Measurements from ENCODE around the gene EIPR1.

Gene EIPR1

DNA sequence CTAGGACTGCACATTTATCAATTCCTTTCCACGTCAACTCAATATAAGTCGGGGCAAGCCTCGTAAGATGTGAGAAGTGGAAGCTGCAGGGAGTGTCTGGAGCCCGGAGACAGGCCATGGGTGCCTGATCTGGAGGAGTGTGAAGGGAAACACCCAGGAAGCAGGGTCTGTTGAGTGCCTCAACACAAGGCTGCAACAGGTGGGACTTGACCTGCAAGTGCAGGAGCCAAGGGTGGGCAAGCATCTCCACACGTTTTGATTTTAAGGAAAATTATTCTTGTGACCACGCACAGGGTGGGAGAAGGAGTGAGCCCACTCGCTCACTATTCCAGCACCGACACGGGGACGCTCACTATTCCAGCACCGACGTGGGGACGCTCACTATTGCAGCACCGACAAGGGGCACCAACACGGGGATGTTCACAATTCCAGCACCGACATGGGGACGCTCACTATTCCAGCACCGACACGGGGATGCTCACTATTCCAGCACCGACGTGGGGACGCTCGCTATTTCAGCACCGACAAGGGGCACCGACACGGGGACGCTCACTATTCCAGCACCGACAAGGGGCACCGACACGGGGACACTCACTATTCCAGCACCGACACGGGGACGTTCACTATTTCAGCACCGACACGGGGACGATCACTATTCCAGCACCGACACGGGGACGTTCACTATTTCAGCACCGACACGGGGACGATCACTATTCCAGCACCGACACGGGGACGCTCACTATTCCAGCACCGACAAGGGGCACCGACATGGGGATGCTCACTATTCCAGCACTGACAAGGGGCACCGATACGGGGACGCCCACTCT lies 197.3 kb downstream of the EIPR1 start:
- DNase-seq (ENCODE audit: low read depth in 2 of 3, low spot score in 1 of 3): no peak

DNA sequence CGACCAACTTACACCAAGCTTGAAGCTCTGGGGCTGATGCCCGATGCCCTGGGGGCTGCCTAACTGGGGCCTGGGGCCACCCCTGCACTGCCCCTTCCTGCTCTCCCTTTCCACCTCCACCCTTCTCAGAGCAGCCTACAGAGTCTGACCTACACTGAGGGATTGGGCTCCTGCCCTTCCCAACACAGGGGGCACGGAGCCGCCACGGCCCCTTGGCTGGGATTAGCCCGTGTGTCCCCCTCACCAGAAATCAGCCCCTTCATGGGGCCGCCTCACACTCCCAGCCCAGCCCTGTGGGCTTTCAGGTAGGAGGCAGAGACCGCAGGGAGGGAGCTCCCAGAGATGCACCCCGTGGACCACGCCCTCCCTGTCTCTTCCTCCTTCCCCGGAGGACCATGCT lies 198.0 kb downstream of the EIPR1 start:
- no peak for DNase-seq (ENCODE audit: low read depth in 2 of 3, low spot score in 1 of 3)

DNA sequence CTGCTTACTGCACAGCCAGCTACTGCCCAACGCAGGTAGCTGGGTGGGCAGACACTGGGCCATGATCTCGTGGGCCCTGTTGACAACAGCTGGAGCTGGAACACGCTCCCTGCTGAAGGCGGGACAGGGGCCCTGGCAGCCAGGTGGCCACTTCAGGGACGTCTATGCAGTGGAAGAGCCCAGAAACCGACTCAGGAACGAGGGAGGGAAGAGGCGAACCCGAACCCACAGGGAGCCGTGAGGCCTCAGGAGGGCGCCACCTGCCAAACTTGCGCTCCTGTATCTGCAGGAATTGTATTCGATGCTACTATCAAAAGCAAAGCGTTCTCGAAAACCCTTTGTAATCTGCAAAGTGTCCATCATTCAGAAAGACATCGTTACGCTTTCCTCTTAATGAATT lies 198.4 kb downstream of the EIPR1 start:
- DNase-seq (ENCODE audit: low read depth in 2 of 3, low spot score in 1 of 3): peak in 2 of 3 donors; percentile 16 to 18

DNA sequence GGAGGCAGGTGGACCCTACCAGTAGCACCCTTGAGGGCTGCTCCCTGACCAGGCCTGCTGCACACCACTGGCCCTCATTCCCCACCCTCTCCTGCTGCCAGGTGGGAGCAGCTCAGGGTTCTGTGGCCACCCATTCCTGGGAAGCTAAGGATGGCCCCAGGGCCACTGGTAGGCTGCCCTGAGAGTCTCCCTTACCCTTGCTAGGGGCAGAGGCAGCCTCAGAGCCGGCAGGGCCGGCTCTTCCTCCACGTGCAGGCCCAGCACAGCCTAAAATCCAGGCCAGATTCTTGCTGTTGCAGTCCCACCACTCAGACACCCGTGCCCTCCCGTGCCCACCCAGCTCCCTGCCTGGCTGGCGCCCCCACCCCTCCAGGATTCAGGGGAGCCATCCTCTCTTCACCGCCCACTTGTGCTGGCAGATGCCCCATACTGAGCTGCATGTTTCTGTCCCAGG lies 199.0 kb downstream of the EIPR1 start:
- DNase-seq (ENCODE audit: low read depth in 2 of 3, low spot score in 1 of 3): no peak

DNA sequence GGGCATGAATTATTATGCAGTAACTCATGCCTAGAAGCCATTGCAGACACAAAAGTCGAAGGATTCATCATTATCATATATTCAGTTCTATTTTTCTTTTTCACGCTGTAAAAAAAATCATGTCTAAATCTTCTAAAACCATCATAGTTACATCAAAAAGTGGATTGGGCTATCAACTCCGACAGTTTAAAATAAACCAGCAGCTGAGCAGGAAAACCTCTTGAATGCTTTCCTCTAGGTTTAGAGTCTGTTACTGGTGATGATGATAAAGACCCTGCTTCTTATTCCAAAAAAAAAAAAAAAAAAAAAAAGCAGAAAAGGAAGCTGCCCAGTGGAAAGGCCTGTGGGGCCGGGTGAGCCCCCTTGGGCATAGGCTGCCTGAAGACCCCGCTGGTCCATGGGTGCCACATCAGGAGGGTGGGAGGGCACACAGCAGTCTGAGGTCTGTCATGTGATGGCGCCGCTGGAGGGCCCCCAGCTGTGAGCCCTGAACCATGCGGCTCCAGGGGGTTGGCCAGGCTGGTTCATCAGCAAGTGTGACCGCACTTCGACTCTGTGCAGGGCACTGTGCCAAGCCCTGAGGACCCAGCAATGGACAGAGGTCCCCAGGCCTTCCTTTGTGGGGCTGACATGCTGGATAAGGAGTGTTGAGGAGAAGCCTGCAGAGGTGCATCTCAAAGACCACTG lies 199.6 kb downstream of the EIPR1 start:
- no peak for DNase-seq (ENCODE audit: low read depth in 2 of 3, low spot score in 1 of 3)

DNA sequence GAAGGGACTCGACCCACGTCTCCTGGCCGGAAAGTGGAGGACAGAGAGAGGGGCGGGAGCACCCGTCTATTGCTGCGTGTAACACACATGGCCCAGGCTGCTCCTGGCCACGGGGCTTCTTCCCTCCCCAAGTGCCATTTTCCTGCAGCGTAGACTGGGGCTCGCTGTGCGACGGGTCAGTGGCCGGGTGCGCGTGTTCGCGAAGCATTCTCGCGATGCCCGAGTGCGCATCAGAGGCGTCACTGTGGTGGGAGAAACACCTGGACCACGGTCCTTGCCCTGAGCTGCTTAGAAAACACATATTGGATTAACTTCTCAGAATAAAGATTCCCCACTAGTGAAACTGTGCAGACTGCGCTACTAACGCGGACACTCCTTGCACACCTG lies 200.8 kb downstream of the EIPR1 start:
- no peak for DNase-seq (ENCODE audit: low read depth in 2 of 3, low spot score in 1 of 3)

DNA sequence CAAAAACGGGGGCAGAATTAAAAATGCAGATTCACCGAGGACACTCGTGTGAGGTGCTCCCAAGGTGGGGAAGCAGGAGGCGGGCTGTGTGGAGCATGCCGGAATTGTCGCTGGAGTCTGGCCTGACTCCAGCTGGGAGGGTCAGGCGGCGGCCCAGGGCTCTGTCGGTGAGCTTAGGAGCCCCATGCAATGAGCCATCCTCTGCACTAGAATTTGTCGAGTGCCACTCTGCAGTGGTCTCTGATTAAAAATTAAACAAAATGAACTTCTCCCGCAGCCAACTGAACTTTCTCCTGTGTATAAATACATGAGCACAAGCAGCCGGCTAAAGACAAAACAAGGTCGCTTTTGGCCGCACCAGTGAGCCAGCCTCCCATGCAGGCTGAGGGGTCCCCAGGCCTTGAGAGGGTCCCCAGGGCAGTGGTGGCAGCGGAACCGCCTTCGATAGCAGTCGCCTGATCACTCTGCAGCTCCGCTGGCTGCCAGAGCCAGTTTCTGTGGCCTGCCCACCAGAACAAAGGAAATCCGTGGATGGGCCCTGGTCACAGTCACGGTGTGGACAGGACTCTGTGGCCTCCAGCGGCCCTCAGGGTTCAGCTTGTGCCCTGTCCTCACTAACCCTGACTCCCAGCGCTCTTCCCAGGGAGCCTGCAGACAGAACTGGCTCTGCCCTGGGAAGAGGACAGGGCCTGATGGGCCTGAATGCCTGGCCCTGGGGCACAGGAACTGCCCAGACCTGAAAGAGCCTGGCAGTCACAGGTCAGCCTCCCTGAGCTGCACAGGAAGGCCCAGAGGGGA lies 201.3 kb downstream of the EIPR1 start:
- DNase-seq (ENCODE audit: low read depth in 2 of 3, low spot score in 1 of 3): no peak

DNA sequence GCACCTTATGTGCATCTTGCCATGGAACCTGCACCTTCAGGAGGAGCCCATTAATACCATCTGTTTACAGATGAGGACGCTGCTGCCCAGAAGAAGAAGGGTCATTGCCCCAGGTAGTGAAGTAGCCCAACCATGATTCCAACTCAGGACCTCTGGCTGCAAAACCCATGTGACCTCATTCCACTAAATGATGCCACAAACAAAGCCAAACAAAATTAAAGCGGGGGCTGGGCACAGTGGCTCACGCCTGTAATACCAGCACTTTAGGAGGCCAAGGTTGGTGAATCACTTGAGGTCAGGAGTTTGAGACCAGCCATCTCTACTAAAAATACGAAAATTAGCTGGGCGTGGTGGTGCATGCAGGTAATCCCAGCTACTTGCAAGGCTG lies 202.1 kb downstream of the EIPR1 start:
- DNase-seq (ENCODE audit: low read depth in 2 of 3, low spot score in 1 of 3): no peak

DNA sequence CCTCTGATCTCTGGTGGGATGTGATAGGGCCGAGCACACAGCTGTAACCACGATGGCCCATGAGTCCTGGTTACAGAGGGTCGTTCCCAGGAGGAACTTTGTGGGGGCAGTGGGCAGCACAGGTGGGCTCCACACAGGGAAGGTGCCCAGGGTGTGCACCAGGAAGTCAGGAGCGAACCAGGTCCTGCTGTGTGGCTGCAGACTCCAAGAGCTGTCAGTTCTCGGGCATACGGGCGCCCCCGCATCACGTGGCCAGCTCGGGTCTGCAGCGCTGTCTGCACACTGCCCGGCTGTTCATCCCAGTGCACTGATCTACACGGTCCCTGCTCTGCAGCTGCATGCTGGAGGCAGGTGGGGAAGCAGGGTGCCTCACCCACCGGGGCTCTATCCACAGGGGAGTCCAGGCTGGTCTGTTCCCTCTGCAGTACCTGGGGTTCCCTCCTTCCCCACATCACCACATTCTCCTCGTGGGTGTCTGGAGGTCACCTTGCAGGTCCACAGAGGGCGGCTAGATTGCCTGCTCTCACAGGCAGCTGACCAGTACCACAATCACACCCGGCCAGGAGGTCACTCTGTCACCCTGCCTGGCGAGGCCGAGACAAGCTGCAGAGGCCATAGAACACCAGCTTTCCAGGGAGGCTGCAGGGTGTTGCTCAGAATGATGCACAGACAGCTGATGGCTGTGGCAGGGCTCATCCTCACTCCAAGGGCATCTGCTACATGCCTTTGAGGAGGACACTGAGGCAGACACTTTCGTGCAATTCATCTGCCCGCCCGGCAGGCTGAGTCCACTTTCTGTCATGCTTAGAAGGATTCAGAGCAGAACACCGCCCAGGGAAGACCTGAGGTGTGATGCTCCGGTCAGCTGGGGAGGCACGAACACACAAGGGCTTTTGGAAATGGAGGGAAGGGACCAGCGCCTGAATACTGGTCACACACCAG lies 202.7 kb downstream of the EIPR1 start:
- no peak for DNase-seq (ENCODE audit: low read depth in 2 of 3, low spot score in 1 of 3)

DNA sequence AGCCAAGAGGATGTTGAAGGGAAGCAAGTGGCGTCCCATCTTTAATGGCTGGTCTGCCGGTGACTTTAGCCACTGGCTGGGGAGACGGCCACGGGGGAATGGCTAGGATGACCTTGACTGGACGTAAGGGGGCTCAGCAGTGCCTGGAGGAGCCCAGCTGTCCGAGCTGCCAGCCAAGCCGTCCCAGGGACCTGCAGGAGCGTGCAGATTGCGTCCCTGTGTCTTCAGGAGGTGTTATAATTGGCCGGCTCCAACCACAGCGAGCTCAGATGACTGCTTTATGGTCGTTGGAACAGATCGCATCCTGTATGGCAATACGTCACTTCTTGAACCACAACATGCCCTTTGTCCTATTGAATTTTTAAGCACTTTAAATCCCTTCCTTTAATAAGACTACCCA lies 204.6 kb downstream of the EIPR1 start:
- DNase-seq (ENCODE audit: low read depth in 2 of 3, low spot score in 1 of 3): no peak

DNA sequence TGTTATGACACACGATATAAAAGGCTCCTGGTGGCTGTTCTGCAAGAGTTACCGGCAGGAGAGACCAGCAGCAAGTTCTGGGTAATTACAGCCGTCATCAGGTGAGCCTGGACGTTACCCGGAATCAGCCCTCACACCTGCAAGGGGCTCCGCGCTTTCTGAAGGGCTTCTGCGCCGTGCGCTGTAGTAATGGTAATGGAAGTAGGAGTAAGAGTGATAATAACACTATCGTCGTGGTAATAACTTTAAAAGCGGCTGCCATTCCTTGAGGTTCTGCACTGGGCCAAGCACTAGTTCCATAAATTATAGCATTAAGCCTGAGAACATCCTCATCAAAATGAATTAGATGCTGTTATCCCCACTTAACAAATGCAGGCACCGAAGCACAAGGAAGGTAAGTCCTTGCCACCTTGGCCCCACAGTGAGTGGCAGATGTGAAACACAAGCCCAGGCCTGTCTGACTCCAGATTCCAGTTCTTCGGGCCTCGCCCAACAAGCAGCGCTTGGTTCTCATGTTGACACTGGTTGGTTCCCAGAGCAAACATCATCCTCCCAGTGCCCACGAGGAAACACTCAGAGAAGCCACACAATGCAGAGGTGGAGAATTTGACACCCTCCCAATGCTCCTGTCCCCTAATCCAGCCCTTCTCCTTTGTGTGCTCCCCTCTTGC lies 205.2 kb downstream of the EIPR1 start:
- no peak for DNase-seq (ENCODE audit: low read depth in 2 of 3, low spot score in 1 of 3)

DNA sequence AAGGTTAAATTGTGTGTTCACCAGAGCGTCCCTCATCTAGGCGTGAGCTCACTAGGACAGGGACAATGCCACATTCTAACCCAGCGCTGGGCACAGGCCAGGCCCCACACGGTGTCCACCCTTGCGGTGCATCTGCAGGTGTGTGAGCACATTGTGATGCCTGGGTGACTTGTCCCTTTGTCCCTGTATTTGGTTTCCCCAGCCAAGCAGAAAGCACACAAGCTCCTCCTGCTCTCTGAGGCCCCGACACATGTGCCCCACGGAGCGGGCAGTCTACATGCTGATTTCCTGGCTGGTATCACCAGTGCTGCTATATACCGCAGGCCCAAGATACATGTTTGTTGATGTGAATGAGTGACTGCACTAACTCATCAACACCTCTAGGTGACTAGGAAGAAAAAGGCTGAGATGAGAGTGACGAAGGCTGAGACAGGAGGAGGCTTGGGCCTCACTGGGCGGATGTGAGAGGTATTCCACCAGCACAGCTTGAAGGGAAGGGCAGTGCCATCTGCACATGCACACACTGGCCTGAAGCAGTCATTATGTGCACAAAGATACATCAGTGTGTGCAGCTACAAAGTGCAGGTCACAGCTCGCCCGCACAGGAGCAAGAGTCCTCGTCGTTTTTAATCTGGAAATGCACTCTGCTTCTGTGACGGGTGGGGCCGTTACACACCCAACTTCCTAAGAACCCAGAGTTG lies 205.9 kb downstream of the EIPR1 start:
- no peak for DNase-seq (ENCODE audit: low read depth in 2 of 3, low spot score in 1 of 3)

DNA sequence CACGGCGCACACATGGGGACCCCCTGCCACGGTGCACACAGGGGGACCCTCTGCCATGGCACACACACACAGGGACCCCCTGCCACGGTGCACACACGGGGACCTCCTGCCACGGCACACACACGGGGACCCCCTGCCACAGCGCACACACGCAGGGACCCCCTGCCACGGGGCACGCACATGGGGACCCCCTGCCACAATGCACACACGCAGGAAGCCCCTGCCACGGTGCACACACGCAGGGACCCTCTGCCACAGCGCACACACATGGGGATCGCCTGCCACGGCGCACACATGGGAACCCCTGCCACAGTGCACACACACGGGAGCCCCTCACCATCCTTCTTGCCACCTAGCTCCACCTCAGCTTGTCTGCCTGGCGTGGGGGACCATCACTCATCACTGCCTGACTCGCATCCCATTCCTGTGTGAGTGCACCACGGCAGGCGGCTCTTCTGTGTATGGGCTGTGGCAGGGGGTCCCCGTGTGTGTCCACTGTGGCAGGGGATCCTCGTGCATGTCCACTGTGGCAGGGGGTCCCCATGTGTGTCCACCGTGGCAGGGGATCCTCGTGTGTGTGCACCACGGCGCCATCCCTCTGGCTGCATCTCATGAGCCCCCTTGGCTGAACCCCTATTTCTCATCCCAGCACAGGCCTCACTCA lies 206.7 kb downstream of the EIPR1 start:
- DNase-seq (ENCODE audit: low read depth in 2 of 3, low spot score in 1 of 3): no peak

DNA sequence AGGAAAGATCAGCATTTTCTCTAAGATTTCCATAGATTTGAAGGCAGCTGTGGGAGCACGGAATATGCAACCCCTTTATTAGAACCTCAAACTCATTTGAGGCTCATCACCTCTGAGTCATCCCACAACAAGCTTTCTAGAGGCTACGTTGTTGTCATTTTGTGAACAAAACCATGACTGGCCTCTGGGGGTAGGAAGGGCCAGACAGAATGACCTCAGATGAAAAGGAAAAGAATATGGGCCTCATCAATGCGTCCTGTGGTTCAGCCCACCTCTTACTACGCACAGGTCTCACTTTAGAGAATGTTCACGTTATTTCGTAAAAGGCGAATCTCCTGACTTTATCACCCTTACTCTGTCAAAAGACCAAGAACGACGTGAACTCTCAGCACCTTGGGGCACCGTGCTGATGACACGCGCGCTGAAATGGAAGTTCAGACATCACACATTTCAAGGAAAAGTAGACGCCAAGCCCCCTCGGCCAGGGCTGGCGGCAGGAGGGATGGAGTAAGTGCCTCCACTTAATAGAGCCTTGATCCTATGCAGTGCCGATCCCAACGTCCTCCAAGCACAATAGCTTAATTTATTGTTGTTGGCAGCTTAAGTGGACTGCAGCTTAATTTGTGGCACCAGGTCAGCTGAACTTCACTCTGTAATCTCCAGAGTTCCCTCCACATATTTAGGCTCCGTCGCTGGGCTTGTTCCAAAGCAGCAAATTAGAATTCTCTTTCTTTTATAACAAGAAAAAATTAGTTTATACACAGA lies 208.3 kb downstream of the EIPR1 start:
- no peak for DNase-seq (ENCODE audit: low read depth in 2 of 3, low spot score in 1 of 3)

DNA sequence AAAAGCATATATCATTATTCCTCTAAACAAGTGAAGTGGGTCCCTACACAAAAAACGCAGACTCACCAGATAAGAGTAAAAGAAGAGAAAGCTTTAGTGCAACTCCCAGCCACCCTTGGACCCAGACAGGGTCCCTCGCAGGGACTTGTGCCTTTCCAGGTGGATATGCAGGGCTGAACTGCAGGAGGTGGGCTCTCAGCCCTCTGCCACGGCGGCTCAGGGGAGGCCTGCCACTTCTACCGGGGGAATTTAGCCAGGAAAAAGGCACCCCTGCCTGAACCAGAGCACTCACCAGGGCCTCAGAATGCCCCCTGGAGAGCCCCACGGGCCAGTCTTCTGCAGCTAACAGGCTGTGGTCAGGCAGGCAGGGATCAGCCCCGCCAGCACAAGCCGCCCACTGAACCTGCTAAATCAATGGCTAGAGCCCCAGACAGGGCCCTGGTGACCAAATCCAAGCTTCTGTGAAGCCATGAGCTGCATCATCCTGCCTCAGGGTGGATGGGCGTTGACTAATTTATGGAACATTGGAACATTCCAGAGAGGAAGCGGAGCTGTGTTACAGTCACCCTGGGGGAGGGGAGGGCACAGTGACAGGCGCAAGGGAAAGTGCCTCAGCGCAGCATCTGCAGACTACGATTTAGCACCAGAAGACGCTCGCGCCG lies 209.3 kb downstream of the EIPR1 start:
- DNase-seq (ENCODE audit: low read depth in 2 of 3, low spot score in 1 of 3): no peak

DNA sequence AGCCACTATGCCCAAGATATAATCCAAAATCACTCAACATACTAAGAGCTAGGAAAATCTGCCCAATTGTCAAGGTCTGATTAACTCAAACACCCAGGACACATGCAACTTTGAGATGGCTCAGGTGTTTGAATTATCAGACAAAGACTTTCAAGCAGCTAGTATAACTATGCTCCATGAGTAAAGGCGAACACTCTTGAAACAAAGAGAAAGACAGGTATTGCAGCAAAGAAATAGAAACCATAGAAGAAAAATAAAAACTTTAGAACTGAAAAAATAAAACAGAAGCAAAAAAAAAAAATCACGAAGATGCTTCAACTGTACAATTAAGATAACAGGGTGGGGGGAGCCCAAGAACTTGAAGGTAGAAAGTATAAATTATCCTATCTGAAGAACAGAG lies 214.2 kb downstream of the EIPR1 start:
- DNase-seq (ENCODE audit: low read depth in 2 of 3, low spot score in 1 of 3): no peak

DNA sequence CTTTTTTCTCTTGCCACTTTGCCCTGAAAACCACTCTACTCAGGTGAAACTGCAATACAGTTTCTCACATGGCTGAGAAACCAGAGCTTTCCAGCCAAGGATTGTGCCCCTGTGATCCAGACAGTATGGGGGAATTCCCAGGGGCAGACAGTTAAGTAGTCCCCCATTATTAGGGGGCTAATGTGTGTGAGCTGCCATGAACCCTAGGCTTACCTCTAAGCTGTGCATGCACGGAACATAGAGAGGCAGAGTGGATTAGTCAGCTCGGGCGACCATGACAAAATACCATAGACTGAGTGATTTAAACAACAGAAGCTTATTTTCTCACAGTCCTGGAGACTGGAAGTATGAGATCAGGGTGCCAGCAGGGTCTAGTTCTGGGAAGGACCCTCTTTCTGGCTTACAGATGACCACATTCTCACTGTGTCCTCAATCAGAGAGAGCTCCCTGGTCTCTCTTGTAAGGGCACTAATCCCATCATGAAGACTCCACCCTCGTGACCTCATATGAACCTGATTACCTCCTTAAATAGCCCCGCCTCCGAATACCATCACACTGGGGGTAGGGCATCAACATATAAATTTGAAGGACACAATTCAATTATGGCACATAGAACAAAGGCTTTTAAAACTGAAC lies 215.1 kb downstream of the EIPR1 start:
- DNase-seq (ENCODE audit: low read depth in 2 of 3, low spot score in 1 of 3): no peak
